OCI-LY7 (cell line): ENCODE data around the gene PSMC4.

ENCODE experiments used
- CTCF ChIP-seq: fragments of 200-600 bp; sonication (generic); conservative IDR thresholded peaks from 2 replicates; pipeline ENCODE4 v1.5.1; 2014; ENCODE audit warnings: mild to moderate bottlenecking, antibody characterized with exemption, low read length, moderate library complexity, mixed read lengths
- EZH2phosphoT487 ChIP-seq: fragments of 200-600 bp; sonication (generic); IDR thresholded peaks from 2 replicates; pipeline ENCODE4 v1.6.1; 2018; ENCODE audit warnings: low read depth, borderline replicate concordance, mild to moderate bottlenecking, mixed run types, antibody characterized with exemption, low read length, moderate library complexity, mixed read lengths

DNA sequence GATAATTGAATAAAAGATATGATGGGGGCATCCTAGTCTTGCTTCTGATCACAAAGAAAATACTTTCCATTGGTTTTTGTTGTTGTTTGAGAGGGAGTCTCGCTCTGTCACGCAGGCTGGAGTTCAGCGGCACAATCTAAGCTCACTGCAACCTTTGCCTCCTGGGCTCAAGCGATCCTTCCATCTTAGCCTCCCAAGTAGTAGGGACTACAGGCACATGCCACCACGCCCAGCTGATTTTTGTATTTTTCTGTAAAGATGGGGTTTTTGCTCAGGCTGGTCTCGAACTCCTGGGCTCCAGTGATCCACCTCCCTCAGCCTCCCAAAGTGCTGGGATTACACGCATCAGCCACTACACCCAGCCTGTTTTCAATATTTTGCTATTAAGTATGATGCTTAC, 17.1 kb upstream of the PSMC4 start:
- no peak for TF ChIP-seq CTCF
- TF ChIP-seq EZH2phosphoT487, result no peak
